HG03045 (cell line): ENCODE results near the gene VSTM2B.

Experiments
- ATAC-seq: cut with Tn5 transposase; IDR thresholded peaks from one replicate; pipeline ENCODE4 v1.9.1; 2021; ENCODE audit warnings: mild to moderate bottlenecking, moderate library complexity; ENCODE audit not compliant: unreplicated experiment

VSTM2B gene

DNA sequence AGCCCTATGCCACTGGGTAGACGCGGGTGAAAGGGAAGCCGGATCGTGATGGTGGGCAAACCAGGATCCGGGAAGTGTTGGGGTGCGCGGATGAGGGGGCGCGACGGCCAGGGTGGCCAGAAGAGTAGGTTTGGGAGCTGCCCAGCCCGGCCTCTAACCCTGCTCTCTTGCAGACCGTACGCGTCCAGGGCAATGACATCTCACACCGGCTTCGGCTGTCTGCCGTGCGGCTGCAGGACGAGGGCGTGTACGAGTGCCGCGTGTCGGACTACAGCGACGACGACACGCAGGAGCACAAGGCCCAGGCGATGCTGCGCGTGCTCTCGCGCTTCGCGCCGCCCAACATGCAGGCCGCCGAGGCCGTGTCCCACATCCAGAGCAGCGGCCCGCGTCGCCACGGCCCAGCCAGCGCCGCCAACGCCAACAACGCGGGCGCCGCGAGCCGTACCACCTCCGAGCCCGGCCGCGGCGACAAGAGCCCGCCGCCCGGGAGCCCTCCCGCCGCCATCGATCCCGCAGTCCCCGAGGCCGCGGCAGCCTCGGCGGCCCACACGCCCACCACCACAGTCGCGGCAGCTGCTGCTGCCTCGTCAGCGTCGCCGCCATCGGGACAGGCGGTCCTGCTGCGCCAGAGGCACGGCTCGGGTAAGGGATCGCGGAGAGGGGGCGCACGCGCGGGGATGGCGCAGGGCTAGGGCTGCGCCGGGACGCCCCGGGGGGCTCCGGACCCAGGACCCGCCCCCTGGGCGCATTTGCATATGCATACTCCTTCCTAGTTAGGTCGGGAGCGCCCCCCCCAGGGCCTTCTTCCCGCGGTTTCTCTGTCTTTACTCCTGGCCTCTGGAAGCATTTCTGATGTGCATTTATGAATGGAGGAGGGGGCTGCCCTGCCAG, 4.1 kb downstream of the VSTM2B start:
- ATAC-seq, result no peak

GRCh38 chr19:29530540-29531457, 5.0 kb downstream of the VSTM2B start:
- ATAC-seq, result no peak

DNA sequence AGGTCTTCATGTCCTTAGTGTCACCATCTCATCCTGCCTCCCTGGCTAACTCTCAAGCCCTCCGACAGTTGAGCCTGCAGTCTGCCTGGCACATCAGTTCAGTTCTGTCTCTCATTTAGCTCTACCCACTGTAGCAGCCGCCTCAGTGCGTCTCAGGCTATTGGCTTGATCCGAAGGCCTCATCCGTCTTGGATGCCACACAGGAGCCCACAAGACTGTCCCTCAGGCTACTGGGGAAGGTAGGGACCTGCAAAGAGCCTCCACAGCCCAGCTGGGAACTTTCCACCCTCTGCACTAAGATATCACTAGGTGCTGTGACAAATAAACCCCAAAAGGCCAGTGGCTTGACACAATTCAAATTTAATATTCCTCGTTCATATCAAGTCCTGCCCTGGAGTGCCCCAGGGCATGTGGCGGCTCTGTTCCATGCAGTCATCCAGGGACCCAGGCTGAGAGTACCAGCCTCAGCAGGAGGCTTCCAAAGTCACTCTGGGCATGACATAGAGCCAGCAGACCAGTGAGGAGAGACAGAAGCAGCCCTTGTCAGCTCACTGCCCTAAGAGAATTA, 5.7 kb downstream of the VSTM2B start:
- ATAC-seq, result no peak

DNA sequence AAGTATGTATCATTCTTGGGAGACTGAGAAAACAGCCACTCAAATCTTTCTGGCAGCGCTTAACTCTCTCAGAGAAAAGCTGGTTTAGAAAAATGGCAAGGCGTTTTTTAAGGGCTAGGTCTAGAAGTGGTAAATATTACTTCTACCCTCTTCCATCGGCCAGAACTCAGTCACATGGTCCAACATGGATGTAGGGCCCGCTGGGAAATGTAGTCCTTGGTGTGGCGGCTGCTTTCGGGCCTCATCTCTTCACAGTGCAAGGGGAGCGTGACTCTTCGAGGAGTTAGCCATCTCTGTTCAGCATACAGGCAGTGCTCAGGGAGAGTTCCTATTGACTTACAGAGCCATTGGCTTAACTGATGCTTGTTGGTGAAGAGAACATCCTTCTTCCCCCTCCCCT, 6.3 kb downstream of the VSTM2B start:
- ATAC-seq, result no peak

DNA sequence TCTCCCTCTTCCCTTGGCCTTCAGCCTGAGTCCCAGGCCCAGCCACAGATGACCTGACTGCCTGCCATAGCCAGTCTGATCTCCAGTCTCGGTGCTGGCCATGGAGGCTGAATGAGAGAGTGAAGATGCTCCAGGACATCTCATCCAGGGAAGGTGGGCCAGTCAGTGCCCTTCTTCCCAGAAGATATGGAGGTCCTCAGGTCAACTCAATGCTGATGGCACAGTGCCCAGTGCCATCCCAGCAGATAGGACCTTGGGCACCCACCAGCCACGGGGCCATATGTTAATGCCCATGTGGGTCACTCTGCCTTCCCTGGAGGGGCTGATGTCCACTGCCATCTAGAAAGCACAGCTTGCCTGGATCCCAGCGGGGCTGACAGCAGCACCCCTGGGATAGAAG, 7.2 kb downstream of the VSTM2B start:
- ATAC-seq, result no peak

- no peak for ATAC-seq
Measured at GRCh38 chr19:29533578-29534544, 8.1 kb downstream of the VSTM2B start.

- no peak for ATAC-seq
Measured at GRCh38 chr19:29535214-29535831, 9.5 kb downstream of the VSTM2B start.

DNA sequence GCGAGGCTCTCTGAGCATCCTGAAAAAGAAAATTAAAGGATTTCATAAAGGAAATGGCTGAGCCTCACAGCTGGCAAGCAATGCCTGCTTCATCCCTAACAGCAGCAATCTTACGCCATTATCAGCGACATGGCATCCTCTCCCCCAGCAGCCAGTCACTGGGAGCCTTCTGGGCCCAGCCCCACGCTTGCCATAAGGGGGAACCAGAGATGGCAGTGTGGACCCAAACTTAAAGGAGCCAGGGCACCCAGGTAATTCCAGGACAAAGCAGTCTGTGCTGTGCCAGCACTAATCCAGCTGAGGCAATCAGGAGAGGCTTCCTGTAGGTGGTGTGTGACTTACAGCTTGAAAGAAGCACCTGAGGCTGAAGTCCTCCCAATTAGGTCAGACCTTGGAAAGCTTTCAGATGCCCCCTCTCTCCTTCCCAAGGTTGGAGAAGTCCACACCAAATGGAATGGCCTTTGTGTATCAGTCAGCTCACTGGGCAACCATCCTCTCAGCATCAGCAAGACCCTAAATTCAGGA, 10.3 kb downstream of the VSTM2B start:
- ATAC-seq, result no peak

- no peak for ATAC-seq
Measured at GRCh38 chr19:29537181-29537580, 11.4 kb downstream of the VSTM2B start.

DNA sequence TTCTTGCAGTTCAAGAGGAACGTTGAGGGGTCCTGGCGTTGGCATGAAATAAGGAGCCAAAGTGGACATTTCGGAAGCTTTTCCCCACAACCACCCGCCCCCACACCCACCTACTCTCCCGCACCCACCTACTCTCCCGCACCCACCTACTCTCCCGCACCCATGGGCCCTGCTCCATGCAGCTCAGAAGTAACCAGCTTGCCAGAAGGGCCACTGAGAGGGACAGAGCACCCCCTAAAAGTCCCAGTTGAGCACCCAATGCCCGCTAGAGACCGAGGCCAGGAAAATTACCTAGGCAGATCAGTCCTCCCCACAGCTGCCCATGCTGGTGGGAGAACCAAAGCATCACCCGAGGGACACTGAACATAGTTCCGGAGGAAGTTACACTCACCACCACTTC, 11.8 kb downstream of the VSTM2B start:
- ATAC-seq, result no peak

DNA sequence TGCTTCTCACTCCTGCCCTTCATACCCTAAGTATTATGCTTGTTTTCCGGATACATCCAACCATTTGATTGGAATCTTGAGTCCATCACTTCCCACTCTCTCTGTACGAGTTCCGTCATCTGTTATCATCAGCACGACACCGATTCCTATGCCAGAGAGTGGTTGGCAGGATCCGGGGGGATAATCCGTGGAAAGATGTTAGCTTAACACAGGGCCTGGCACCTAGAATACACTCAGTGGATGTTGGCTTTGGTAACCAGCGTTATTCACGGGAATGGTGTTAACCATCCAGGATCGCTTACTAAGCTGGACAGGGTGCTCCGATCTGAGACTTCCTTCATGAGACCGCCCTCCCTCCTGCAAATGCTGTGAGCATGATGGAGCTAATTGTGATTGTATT, 12.4 kb downstream of the VSTM2B start:
- no peak for ATAC-seq

DNA sequence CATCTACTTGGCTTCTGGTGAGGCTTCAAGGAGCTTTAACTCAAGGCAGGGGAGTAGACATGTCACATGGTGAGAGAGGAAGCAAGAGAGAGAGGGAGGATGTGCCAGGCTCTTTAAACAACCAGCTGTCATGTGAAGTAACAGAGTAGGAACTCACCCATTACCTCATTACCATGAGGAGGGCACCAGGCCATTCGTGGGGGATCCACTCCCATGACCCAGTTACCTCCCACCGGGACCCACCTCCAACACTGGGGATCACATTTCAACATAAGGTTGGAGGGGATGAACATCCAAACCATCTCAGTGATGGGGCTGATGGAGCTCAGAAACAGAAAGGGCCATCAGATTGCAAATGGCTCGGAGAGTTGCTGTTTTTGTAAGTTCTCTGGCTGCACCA, 12.9 kb downstream of the VSTM2B start:
- ATAC-seq, result no peak

DNA sequence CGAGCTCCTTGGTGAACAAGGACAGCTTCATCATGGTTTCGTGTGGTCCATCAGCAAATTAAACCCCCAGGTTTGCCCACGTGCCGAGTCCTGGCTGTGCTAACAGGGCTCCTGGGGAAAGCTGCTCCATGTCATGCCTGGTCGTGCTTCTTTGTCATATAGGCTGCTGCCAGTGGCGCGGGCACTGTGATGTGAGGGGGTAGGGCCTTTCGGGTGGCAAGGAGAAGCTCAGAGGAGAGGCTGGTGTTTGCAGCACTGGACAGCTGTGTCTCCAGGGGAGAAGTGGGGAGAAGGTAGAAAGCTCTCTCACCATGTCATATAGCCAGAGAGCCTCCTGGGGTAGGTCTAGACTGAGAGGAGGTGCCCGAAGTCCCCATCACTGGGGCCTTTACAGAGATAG, 13.3 kb downstream of the VSTM2B start:
- ATAC-seq, result no peak

- no peak for ATAC-seq
Measured at GRCh38 chr19:29539670-29540069, 13.9 kb downstream of the VSTM2B start.

DNA sequence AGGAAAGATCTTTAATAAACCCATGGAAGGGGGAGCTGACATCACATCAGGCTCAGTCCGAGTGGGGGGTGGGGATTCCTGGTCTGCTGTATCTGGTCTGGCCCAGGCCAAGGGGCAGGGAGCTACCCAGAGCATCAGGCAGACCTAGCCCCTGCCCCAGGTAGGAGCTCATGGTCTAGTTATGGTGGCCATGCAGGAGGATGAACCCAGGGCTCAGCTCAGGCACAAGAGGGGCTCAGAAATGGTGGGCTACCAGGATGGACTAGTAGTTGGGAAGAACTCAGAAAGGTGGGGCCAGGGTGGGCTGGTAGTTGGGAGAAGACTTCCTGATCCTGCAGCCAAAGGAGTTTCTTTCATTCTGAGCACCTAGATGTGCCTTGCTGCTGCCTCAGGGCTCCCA, 14.3 kb downstream of the VSTM2B start:
- ATAC-seq, result no peak

GRCh38 chr19:29541473-29542253, 15.9 kb downstream of the VSTM2B start:
- ATAC-seq, result no peak

DNA sequence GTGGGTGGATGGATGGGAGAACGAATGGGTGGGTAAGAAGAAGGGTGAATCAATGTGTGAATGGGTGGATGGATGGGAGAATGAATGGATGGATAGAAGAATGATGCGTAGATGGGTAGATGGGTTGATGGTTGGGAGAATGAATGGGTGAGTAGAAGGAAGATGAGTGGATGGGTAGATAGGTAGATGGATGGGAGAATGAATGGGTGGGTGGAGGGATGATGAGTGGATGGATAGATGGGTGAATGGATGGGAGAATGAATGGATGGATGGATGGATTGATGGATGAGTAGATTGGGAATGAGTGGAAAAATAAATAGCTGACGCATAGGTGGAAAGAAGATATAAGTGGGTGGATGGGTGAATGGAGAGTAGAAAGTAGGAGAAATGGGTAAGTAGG, 16.5 kb downstream of the VSTM2B start:
- no peak for ATAC-seq

DNA sequence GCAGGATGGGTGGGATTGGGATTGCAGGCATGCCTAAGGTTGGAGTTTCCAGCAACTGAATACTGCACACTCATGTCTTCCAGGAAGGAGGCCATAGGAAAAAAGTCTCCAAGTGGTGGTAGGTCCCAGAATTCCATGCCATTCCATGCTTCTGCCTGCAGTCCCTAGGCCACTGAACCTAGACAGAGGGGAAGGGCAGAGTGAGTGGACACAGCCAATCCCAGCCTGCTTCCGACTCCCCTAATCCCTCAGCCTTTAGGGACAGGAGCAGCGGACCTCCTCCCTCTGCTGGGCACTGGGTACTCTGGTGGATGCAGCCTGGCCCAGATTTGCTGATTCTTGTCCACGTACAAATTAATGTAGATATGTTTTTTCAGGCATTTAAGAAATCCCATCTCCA, 17.0 kb downstream of the VSTM2B start:
- ATAC-seq, result no peak

DNA sequence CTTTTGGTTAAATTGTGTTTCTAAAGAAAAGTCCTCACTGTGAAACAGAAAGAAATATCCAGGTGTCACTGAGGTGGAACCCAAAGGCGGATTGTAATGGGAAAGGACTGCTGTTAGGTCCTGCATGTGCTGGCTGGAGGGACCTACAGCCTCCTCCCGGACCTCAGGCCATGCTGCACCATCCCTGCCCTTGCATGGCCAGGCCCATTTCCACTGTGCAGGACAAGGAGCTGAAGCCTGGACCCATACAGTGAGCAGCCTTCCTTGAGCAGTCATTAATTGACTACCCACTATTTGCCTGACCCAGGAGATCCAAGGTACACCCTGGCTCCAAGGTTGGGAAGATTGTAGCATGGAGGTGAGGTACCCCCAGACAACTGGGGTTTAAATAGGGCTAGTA, 17.6 kb downstream of the VSTM2B start:
- no peak for ATAC-seq
